Spleen (tissue), 11 donors: ENCODE results near the gene CR1. TPM values are rescaled to one million over a fixed set of nuclear protein-coding genes. Genes with fewer than 3 reads are reported as not detected.
"Not testable (repeated sequence)": the region's sequence is repeated elsewhere in the genome, so short reads cannot be mapped to it uniquely, and the experiment has no call there.

Experiments used
- DNase-seq: peaks from one replicate; pipeline ENCODE4 v3.0.0-alpha.2; 2020
- H3K27ac ChIP-seq, 8 donors: fragments of 200-600 bp; sonication (generic) in 7 of 8; 1 replicate in 4 of 8; 2 replicates in 4 of 8; pipeline versions ENCODE4 v1.5.0 to v1.8.0; 2016 to 2021; ENCODE audit warnings: inconsistent platforms in 4 of 8, mild to moderate bottlenecking in 4 of 8, moderate library complexity in 1 of 8
- H3K27me3 ChIP-seq, 7 donors: fragments of 200-600 bp; sonication (generic) in 6 of 7; replicated peaks in 1 of 7; 1 replicate in 4 of 7; 2 replicates in 3 of 7; pipeline versions ENCODE4 v1.5.0 to v1.8.0; 2016 to 2021; ENCODE audit warnings: inconsistent platforms in 3 of 7, mild to moderate bottlenecking in 1 of 7
- H3K36me3 ChIP-seq, 6 donors: fragments of 200-600 bp; sonication (generic) in 5 of 6; 1 replicate in 4 of 6; 2 replicates in 2 of 6; pipeline versions ENCODE4 v1.5.0 to v1.8.0; 2016 to 2021; ENCODE audit warnings: inconsistent platforms in 2 of 6
- H3K4me1 ChIP-seq, 6 donors: fragments of 200-600 bp; sonication (generic) in 5 of 6; 1 replicate in 3 of 6; 2 replicates in 3 of 6; pipeline versions ENCODE4 v1.5.0 to v1.8.0; 2016 to 2021; ENCODE audit warnings: inconsistent platforms in 3 of 6
- H3K4me3 ChIP-seq, 8 donors: fragments of 200-600 bp; sonication (generic) in 7 of 8; 1 replicate in 4 of 8; 2 replicates in 4 of 8; pipeline versions ENCODE4 v1.5.0 to v1.8.0; 2016 to 2021; ENCODE audit warnings: inconsistent platforms in 4 of 8, mild to moderate bottlenecking in 4 of 8, moderate library complexity in 2 of 8
- H3K9me3 ChIP-seq, 8 donors: fragments of 200-600 bp; sonication (generic) in 7 of 8; 1 replicate in 4 of 8; 2 replicates in 4 of 8; pipeline versions ENCODE4 v1.5.0 to v1.8.0; 2016 to 2021; ENCODE audit warnings: inconsistent platforms in 4 of 8
- CTCF ChIP-seq, 11 experiments: fragments of 200-600 bp in 7 of 11; fragments of 450-650 bp in 4 of 11; sonication (generic) in 4 of 11; IDR thresholded peaks in 8 of 11; conservative IDR thresholded peaks in 3 of 11; 1 replicate in 7 of 11; 2 replicates in 4 of 11; pipeline versions ENCODE4 v1.4.0 to v1.8.0; 2016 to 2021; ENCODE audit warnings: antibody characterized with exemption in 11 of 11, inconsistent platforms in 4 of 11, mild to moderate bottlenecking in 1 of 11
- POLR2A ChIP-seq, 3 donors: fragments of 450-650 bp; IDR thresholded peaks; one replicate each; pipeline ENCODE4 v1.5.1; 2017; ENCODE audit warnings: antibody characterized with exemption in 3 of 3, mild to moderate bottlenecking in 1 of 3
- POLR2AphosphoS5 ChIP-seq, 3 donors: sonication (generic); formaldehyde crosslinking; IDR thresholded peaks; one replicate each; pipeline ENCODE4 v1.5.1; 2017; ENCODE audit warnings: antibody characterized with exemption in 3 of 3
- WGBS, 5 donors: extraction: QIAGEN DNeasy Blood & Tissue Kit in 3 of 5; methylation state at CpG; one replicate each; pipeline versions ENCODE4 v1.1.5 to v1.1.7; 2013 to 2018; 5-methylcytosine and 5-hydroxymethylcytosine counted together
- intact Hi-C: fragments of 100-400 bp; cut with DNase I; formaldehyde crosslinking; loops from one replicate; pipeline ENCODE4 v1.15.0; 2023; ENCODE audit warnings: low total_unique reads
- polyA plus RNA-seq, 3 donors: library from polyadenylated mRNA; stranded (reverse); fragments of 200-250 nt; gene quantifications; one replicate each; pipeline ENCODE4 v1.2.1, GENCODE V29; 2013
- total RNA-seq, 7 donors: library from RNA; depleted of rRNA in 3 of 7; stranded (reverse); fragments of >200 nt in 3 of 7; fragmentation: NEBNext Ultra II Directional in 4 of 7; extraction: Animal tissue kit (Norgen Biotek cat#: 25700) in 4 of 7; gene quantifications; one replicate each; pipeline versions ENCODE4 v1.1.0 to v1.2.1, GENCODE V29; 2016 to 2021
- donor health status: healthy with polysubstance abuse.
- donor health status: DM: no; HTN: no; CAD: no; lungs with moderate emphysema.
- donor health status: DM: no; HTN: no; CAD: no.
- donor health status: Bipolar disorder and iron deficiency.
- donor health status: healthy.
- donor health status: DM: no; HTN: no; CAD: no.
- donor health status: DM: yes; HTN: yes; CAD: no.

Gene CR1
- total and polyA plus RNA-seq, 10 donors: 30.5 to 290 (median 159) TPM

- H3K9me3 ChIP-seq, H3K36me3 ChIP-seq, H3K4me3 ChIP-seq, H3K4me1 ChIP-seq, DNase-seq, H3K27me3 ChIP-seq, H3K27ac ChIP-seq, intact Hi-C loops: not testable (repeated sequence)
- no CpG with 5 or more reads among the region's 5 CpGs for WGBS, 5 donors
Observed at GRCh38 chr1:207554823-207555222, 58.9 kb downstream of the CR1 start.

GRCh38 chr1:207565546-207566468, 69.8 kb downstream of the CR1 start:
- WGBS, 5 donors: 68 to 81% (median 76%) methylated on average over 4 of the region's 4 CpGs
- Histone ChIP-seq H3K9me3 (no peaks in the 10 kb centered on the region), H3K4me1 (no peaks in the 10 kb centered on the region), H3K27ac (no peak overlapping the region), H3K27me3 (no peaks in the 10 kb centered on the region), H3K36me3 (peaks cover 0 to 40% (median 12%) of the 10 kb centered on the region in 6 donors), H3K4me3 (no peak overlapping the region)
- TF ChIP-seq POLR2A (IDR thresholded peaks at IDR 0.05) (no peak), CTCF (IDR thresholded peaks at IDR 0.05 in 8 of 11, conservative IDR thresholded peaks at IDR 0.05 in 3 of 11) (peak in 1 of 11 experiments; percentile 18), POLR2AphosphoS5 (IDR thresholded peaks at IDR 0.05) (no peak)
- intact Hi-C loops: no loop called here
- DNase-seq: no peak

GRCh38 chr1:207571926-207572325, 76.0 kb downstream of the CR1 start:
- Histone ChIP-seq H3K27ac (peak overlapping the region in 3 of 8 donors; percentile 46 to 60 (median 51)), H3K36me3 (peaks cover 0 to 49% (median 4%) of the 10 kb centered on the region in 6 donors)
- DNase-seq, H3K4me3 ChIP-seq, H3K9me3 ChIP-seq, H3K4me1 ChIP-seq, intact Hi-C loops, H3K27me3 ChIP-seq: not testable (repeated sequence)
- WGBS, 5 donors: no CpG with 5 or more reads among the region's 5 CpGs

- H3K4me3 ChIP-seq, H3K9me3 ChIP-seq, H3K27me3 ChIP-seq, DNase-seq, H3K4me1 ChIP-seq, intact Hi-C loops: not testable (repeated sequence)
- H3K27ac ChIP-seq: peak overlapping the region in 4 of 8 donors; percentile 24 to 55 (median 49)
- peaks cover 0 to 49% (median 2%) of the 10 kb centered on the region in 6 donors for H3K36me3 ChIP-seq
- WGBS, 5 donors: 31 to 70% (median 55%) methylated on average over 4 to 5 of the region's 5 CpGs
Observed at GRCh38 chr1:207573074-207573473, 77.1 kb downstream of the CR1 start.

GRCh38 chr1:207575381-207575780, 79.4 kb downstream of the CR1 start:
- H3K9me3 ChIP-seq, H3K4me3 ChIP-seq, H3K27me3 ChIP-seq, H3K27ac ChIP-seq, DNase-seq, intact Hi-C loops, H3K4me1 ChIP-seq: not testable (repeated sequence)
- peaks cover 0 to 72% (median 6%) of the 10 kb centered on the region in 6 donors for H3K36me3 ChIP-seq
- WGBS, 5 donors: 86 to 97% (median 91%) methylated on average over 4 of the region's 4 CpGs

GRCh38 chr1:207578796-207579435, 83.0 kb downstream of the CR1 start:
- Histone ChIP-seq H3K9me3 (no peaks in the 10 kb centered on the region), H3K4me1 (peaks cover 0 to 4% (median 0%) of the 10 kb centered on the region in 6 donors), H3K27ac (no peak overlapping the region), H3K27me3 (no peaks in the 10 kb centered on the region), H3K36me3 (peaks cover 0 to 100% (median 26%) of the 10 kb centered on the region in 6 donors), H3K4me3 (no peak overlapping the region)
- no peak for DNase-seq
- intact Hi-C loops: no loop called here
- 60 to 81% (median 68%) methylated on average over 5 of the region's 5 CpGs for WGBS, 5 donors
- TF ChIP-seq POLR2AphosphoS5 (IDR thresholded peaks at IDR 0.05): no peak
- no peak for TF ChIP-seq POLR2A (IDR thresholded peaks at IDR 0.05)
- TF ChIP-seq CTCF (IDR thresholded peaks at IDR 0.05 in 8 of 11, conservative IDR thresholded peaks at IDR 0.05 in 3 of 11): no peak
